Fibroblast of skin of abdomen (primary cell): Measurements from ENCODE around the gene ASIC4.
A peak's percentile ranks its signal among the peaks of the same experiment; 100 is the strongest.

Source experiments
- DNase-seq: peaks from one replicate; pipeline ENCODE4 v3.0.0-alpha.2; 2013

Gene ASIC4

GRCh38 chr2:219570924-219571310 lies 56.6 kb downstream of the ASIC4 start:
- peak; percentile 10 for DNase-seq

DNA sequence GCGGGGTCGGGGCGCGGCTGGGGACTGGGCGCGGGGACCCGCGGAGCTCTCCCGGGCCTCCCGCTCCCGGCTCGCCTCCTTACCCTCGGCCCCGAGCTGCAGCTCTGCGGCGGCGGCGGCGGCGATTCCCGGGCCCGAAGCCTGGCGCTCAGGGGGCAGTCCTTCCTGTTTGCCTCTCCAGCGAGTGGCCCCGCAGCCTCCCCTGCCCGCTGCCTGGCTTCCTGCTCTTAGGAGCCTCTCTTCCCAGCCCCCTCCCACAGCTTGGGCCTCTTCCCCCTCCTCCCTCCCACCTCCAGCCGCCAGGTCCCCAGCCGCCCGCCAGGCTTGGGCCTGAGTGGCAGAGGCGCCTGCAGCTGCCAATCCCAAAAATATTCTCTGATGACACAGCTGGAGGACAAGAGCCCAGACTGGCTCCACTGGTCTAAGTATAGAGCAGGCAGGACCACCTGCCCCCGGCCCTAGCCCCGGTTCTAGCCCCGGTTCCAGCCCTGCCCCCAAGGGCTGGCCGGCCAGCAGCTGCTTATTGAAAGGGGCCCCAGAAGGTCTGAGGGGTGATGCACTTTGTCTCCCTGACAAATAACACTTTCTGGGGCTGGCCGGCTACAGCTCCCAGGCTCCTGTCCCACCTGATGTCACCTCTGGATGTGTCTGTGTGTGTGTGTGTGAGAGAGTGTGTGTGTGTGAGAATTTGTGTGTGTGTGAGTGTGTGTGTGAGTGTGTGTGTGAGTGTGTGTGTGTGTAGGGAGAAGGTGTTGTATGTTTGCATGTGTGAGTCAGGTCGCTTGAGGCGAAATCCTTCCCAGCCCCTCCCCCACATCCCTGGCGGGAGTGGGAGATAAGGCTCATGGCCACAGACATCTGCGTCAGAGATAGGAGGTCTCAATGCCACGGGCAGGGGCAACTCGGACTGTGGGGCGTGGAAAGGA lies 57.3 kb downstream of the ASIC4 start, which contains the start of gene OBSL1:
TSS of gene OBSL1 (minus strand) at position 229 of the 926 bp plus-strand sequence. CDS start 307 bp downstream, outside the sequence.
- peak; percentile 82 for DNase-seq

DNA sequence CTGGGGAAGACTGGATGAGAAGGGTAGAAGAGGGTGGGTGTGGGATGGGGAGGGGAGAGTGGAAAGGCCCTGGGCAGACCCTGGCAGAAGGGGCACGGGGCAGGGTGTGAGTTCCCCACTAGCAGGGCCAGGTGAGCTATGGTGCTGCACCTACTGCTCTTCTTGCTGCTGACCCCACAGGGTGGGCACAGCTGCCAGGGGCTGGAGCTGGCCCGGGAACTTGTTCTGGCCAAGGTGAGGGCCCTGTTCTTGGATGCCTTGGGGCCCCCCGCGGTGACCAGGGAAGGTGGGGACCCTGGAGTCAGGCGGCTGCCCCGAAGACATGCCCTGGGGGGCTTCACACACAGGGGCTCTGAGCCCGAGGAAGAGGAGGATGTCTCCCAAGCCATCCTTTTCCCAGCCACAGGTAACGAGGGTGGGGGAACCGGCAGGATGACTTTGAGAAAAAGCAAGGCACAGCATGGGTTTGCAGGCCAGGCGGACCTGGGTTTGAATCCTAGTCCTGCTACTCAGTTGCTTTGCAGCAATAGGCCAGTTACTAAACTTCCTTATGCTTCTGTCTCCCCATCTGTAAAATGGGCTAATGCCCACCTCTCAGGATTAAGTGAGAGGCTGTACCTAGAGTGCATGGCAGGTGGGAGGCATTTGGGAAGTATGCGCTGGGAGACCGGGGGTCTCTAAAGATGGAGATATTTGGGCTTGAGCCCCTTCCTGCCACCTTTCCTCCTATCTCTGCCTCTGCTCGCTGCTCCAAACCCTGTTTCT lies 58.1 kb downstream of the ASIC4 start, which contains the start of gene INHA:
TSS of gene INHA (plus strand) at position 74 of the 765 bp plus-strand sequence. CDS start at position 139, 65 bp downstream.
- no peak for DNase-seq

DNA sequence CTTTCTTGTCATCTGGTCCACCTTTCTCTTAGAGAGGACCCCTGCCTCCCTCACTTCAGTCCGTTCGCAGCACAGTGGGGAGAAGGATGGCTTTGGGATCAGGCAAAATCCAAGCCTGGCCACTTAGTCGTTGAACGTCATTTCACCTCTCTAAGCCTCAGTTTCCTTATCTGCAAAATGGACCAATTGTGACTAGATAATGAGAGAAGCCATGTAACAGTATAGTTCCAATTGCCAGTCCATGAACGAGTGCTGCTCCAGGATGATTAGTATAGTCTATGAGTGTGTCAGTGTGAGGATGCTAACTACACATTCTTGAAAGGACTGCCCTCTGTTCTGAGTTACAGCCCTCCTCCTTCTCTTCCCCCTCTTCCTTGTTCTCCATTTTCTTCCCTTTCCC lies 58.9 kb downstream of the ASIC4 start:
- DNase-seq = no peak

DNA sequence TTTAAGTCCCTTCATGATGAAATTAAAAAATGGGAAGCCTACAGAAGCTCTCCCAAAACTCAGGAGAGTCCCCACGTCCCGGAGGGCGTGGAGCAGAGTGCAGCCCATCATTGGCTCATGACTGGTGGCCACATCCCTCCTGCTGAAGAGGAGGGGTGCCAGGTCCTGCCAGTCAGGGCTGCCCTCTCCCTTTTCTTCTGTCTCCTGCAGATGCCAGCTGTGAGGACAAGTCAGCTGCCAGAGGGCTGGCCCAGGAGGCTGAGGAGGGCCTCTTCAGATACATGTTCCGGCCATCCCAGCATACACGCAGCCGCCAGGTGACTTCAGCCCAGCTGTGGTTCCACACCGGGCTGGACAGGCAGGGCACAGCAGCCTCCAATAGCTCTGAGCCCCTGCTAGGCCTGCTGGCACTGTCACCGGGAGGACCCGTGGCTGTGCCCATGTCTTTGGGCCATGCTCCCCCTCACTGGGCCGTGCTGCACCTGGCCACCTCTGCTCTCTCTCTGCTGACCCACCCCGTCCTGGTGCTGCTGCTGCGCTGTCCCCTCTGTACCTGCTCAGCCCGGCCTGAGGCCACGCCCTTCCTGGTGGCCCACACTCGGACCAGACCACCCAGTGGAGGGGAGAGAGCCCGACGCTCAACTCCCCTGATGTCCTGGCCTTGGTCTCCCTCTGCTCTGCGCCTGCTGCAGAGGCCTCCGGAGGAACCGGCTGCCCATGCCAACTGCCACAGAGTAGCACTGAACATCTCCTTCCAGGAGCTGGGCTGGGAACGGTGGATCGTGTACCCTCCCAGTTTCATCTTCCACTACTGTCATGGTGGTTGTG lies 60.4 kb downstream of the ASIC4 start:
- no peak for DNase-seq

- DNase-seq = no peak
These were observed 61.6 kb downstream of the ASIC4 start for GRCh38 chr2:219575566-219576504.

GRCh38 chr2:219576505-219577388 lies 62.5 kb downstream of the ASIC4 start:
- no peak for DNase-seq

- DNase-seq = no peak
These were observed 64.7 kb downstream of the ASIC4 start for GRCh38 chr2:219578811-219579613.

DNA sequence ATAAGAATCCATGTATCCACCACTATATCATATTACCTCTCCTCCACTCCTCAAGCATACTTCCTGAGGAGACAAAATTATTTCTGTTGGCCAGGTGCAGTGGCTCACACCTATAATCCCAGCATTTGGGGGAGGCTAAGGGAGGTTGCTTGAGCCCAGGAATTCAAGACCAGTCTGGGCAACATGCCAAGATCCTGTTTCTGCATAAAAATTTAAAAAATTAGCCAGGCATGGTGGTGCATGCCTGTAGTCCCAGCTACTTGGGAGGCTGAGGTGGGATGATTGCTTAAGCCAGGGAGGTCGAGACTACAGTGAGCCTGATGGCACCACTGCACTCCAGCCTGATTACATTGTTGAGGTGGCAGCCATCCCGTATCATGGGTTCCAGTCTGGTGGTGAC lies 67.1 kb downstream of the ASIC4 start:
- DNase-seq = no peak
